ENCODE data around the gene ACO2. TPM values are rescaled to one million over a fixed set of nuclear protein-coding genes. Genes with fewer than 3 reads are reported as not detected.

Gene ACO2
- total RNA-seq, 1 donor from 2014 or later, result 59.8 TPM

DNA sequence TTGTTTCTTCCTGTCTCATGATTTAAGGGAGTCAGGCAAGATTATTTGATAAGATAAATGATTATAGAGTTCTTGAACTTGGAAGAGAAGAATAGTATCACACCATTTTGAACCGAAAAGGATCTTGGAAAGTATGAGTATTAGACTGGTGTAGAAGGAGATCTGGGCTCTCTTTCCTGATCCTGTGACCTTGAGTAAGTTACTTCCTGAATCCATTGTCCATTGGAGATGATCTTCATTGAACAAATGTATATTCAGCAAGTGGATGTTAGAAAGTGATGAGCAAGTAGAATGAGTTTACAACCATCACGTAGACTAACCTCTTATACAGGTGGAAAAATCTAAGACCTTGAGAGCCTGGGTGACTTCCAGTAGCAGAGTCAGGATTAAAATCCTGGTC is 2.0 kb downstream of the ACO2 start:
- H3K36me3 ChIP-seq (ENCODE audit: control insufficient read depth, insufficient read depth, low read length), result peaks cover 16% of the 10 kb centered on the region
- H3K27me3 ChIP-seq (ENCODE audit: control insufficient read depth, insufficient read depth, low read length), result no peaks in the 10 kb centered on the region
- DNase-seq (ENCODE audit: low read depth) (no peak), FAIRE-seq (no peak)
- no peak overlapping the region for H3K4me3 ChIP-seq (ENCODE audit: low read depth, low read length)
- TF ChIP-seq, protein P1, sequence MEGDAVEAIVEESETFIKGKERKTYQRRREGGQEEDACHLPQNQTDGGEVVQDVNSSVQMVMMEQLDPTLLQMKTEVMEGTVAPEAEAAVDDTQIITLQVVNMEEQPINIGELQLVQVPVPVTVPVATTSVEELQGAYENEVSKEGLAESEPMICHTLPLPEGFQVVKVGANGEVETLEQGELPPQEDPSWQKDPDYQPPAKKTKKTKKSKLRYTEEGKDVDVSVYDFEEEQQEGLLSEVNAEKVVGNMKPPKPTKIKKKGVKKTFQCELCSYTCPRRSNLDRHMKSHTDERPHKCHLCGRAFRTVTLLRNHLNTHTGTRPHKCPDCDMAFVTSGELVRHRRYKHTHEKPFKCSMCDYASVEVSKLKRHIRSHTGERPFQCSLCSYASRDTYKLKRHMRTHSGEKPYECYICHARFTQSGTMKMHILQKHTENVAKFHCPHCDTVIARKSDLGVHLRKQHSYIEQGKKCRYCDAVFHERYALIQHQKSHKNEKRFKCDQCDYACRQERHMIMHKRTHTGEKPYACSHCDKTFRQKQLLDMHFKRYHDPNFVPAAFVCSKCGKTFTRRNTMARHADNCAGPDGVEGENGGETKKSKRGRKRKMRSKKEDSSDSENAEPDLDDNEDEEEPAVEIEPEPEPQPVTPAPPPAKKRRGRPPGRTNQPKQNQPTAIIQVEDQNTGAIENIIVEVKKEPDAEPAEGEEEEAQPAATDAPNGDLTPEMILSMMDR (IDR thresholded peaks at IDR 0.05; ENCODE audit: insufficient read depth, low read length, severe bottlenecking), result no peak

DNA sequence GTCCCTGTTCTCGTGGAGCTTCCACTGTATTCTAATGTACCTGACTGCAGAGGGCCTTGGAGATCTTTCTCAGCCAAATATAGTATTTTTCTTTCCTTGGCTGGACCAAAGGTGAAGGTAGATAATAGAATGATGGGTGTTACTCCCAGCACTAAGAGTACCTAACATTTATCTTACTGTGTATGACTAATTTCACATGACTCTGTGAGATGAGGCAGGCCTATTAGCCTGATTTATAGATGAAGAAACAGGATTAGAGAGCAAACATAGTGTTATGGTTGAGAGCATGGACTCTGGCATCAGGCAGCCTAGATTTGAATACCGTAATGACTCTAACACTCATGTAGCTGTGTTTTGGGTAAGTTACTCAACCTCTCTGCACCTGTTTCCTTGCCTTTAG is 2.7 kb downstream of the ACO2 start:
- peaks cover 10% of the 10 kb centered on the region for H3K36me3 ChIP-seq (ENCODE audit: control insufficient read depth, insufficient read depth, low read length)
- H3K4me3 ChIP-seq (ENCODE audit: low read depth, low read length), result no peak overlapping the region
- TF ChIP-seq, protein P1 (IDR thresholded peaks at IDR 0.05; ENCODE audit: insufficient read depth, low read length, severe bottlenecking), result no peak
- DNase-seq (ENCODE audit: low read depth) (no peak), FAIRE-seq (no peak)
- no peaks in the 10 kb centered on the region for H3K27me3 ChIP-seq (ENCODE audit: control insufficient read depth, insufficient read depth, low read length)

DNA sequence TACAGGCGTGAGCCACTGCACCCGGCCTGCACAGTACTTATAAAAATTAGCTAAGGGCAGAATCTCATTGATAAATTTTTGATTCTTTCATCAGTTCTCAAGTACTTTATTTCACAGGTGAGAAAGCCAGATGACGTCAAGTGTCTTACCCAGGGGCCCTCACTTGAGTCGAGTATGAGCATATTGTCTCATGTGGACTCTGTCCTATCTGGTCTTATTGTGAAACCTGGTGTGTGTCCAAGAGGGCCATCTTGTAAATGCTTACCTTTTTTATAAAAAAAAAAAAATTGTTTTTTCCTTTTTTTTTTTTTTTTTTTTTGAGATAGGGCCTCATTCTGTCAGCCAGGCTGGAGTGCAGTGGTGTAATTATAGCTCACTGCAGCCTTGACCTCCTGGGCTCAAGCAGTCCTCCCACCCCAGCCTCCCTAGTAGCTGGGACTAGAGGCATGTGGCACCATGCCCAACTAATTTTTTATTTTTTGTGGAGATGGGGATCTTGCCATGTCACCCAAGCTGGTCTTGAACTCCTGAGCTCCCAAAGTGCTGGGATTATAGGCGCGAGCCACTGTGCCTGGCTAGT is 6.0 kb downstream of the ACO2 start:
- TF ChIP-seq, protein P1 (IDR thresholded peaks at IDR 0.05; ENCODE audit: insufficient read depth, low read length, severe bottlenecking), result no peak
- H3K36me3 ChIP-seq (ENCODE audit: control insufficient read depth, insufficient read depth, low read length), result peaks cover 3% of the 10 kb centered on the region
- no peak for DNase-seq (ENCODE audit: low read depth)
- no peak overlapping the region for H3K4me3 ChIP-seq (ENCODE audit: low read depth, low read length)
- H3K27me3 ChIP-seq (ENCODE audit: control insufficient read depth, insufficient read depth, low read length), result no peaks in the 10 kb centered on the region
- no peak for FAIRE-seq

DNA sequence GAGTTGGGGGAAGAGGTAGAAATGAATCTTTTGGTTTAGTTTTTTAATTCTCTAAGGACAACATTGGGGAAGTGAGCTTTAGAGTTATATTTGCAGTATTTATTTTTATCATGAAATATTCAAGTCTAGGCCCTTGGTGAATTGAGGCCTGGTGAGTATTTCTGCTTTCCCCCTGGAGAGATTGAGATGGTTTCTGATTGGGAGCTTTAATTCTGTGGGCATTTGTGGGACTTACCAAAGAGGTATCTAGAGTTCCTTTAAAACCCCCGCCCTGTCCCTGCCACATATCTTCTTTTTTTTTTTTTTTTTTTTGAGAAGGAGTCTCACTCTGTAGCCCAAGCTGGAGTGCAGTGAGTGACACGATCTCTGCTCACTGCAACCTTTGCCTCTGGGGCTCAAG is 9.6 kb downstream of the ACO2 start:
- TF ChIP-seq, protein P1 (IDR thresholded peaks at IDR 0.05; ENCODE audit: insufficient read depth, low read length, severe bottlenecking), result no peak
- Histone ChIP-seq H3K36me3 (ENCODE audit: control insufficient read depth, insufficient read depth, low read length) (peaks cover 1% of the 10 kb centered on the region), H3K27me3 (ENCODE audit: control insufficient read depth, insufficient read depth, low read length) (no peaks in the 10 kb centered on the region), H3K4me3 (ENCODE audit: low read depth, low read length) (no peak overlapping the region)
- FAIRE-seq (no peak), DNase-seq (ENCODE audit: low read depth) (no peak)

DNA sequence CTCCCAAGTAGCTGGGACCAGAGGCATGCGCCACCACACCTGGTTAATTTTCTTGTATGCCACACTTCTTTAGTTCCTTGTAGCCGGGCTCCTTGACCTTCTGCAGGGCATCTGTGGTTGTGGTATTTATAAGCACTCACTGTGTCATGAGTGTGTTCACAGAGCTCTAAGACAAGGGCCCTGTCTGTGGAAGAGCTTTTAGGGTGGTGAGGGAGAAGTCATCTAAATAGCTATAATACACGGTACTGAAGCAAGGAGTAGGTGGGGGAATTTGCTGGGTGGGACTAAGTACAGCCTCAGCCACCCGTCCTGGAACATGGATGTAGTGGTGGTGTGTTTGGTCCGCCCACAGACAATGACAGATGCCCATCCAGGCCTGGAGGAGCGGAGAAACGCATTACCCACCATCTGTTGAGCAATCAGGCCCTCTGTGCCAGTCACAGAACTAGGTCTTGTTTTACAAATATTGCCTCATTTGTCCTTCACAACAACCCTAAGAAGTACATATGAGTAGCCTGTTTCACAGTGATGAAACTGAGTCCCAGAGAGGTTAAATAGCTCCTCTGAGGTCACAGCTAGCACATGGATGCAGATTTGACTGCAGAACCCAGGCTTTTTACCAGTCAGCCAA is 10.1 kb downstream of the ACO2 start:
- FAIRE-seq, result peak; percentile 32
- no peak overlapping the region for H3K4me3 ChIP-seq (ENCODE audit: low read depth, low read length)
- H3K27me3 ChIP-seq (ENCODE audit: control insufficient read depth, insufficient read depth, low read length), result no peaks in the 10 kb centered on the region
- TF ChIP-seq, protein P1 (IDR thresholded peaks at IDR 0.05; ENCODE audit: insufficient read depth, low read length, severe bottlenecking), result no peak
- no peak for DNase-seq (ENCODE audit: low read depth)
- peaks cover 1% of the 10 kb centered on the region for H3K36me3 ChIP-seq (ENCODE audit: control insufficient read depth, insufficient read depth, low read length)

Data from bronchial epithelial cell (primary cell).